Hypothalamus (tissue), 51 donors: ENCODE results near the gene PDE10A.

Experiments
- DNase-seq, 51 donors: peaks; one replicate each; lab custom pipeline; 2025; lab: John Stamatoyannopoulos, UW

Gene PDE10A

GRCh38 chr6:165301372-165302246 lies 361.4 kb downstream of the PDE10A start:
- no peak for DNase-seq

GRCh38 chr6:165300422-165300936 lies 362.6 kb downstream of the PDE10A start:
- no peak for DNase-seq

- DNase-seq, result no peak
These were observed 364.2 kb downstream of the PDE10A start for GRCh38 chr6:165298875-165299274.

- no peak for DNase-seq
These were observed 364.6 kb downstream of the PDE10A start for GRCh38 chr6:165298402-165298801.

DNA sequence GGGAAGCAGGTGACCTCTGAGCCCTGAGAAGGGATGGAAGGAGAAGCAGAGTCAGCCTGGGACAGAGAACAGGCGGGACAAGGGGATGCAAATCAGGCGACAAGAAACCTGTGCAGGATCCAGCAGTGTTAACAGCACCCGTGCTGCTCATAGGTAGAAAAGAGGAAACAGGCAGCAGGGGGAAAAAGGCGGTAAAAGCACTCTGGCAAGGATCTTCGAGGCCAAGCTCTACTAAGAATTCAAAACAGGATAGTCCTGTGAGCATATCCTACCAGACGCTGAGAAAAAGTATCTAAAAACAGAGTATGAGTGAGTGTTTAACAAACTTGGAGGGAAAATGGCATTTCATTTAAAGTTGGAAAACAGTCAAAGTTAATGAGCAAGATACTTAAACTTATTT lies 370.4 kb downstream of the PDE10A start:
- DNase-seq, result no peak
